GM21515 (cell line): ENCODE data around the gene CNGB1.
"Not testable (repeated sequence)": the region's sequence is repeated elsewhere in the genome, so short reads cannot be mapped to it uniquely, and the experiment has no call there.

Source experiments
- ATAC-seq: cut with Tn5 transposase; IDR thresholded peaks from one replicate; pipeline ENCODE4 v1.9.1; 2021; ENCODE audit not compliant: unreplicated experiment

CNGB1 gene

DNA sequence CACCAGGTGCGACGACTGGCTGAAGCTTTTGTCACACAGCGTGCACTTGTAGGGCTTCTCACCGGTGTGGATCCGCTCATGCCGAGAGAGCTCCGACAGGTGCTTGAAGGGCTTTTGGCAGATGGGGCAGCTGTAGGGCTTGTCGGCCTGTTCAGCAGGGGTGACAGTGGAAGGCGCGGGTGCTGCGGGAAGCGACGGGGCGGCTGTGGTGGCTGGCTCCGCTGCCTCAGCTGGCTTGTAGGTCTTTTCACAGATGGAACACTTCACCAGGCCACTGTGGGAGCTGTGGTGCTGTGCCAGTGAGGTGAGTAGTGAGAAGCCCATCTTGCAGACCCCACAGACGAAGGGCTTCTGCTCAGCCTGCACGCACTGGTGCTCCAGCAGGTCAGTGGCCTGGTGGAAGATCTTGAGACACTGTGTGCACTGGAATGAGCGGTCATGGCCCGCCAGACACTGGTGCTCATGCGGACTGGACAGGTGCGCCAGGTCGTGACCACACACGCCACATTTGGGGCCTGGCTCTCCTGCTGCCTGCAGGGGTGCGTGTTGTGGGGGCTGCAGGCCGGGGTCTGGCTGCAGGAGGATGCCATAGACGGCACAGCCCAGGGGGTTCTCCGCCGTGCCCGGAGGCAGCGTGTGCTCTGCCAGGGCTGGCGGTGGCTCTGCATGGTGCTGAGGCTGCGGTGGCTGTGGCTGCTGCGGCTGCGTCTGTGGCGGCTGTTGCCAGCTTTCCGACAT is 26.8 kb upstream of the CNGB1 start:
- ATAC-seq, result no peak

DNA sequence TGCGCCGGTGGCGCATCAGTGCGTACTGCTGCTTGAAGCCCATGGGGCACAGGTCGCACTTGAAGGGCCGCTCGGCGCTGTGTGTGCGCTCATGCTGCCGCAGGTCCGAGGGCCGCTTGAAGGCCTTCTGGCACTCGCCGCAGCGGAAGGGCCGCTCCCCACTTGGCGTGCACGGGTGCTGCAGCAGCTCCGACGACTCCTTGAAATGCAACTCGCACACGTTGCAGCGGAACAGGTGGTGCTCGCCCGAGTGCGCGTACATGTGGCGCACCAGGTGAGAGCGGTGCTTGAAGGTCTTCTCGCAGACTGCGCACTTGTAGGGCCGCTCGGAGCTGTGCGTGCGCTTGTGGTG is 26.2 kb upstream of the CNGB1 start:
- no peak for ATAC-seq

DNA sequence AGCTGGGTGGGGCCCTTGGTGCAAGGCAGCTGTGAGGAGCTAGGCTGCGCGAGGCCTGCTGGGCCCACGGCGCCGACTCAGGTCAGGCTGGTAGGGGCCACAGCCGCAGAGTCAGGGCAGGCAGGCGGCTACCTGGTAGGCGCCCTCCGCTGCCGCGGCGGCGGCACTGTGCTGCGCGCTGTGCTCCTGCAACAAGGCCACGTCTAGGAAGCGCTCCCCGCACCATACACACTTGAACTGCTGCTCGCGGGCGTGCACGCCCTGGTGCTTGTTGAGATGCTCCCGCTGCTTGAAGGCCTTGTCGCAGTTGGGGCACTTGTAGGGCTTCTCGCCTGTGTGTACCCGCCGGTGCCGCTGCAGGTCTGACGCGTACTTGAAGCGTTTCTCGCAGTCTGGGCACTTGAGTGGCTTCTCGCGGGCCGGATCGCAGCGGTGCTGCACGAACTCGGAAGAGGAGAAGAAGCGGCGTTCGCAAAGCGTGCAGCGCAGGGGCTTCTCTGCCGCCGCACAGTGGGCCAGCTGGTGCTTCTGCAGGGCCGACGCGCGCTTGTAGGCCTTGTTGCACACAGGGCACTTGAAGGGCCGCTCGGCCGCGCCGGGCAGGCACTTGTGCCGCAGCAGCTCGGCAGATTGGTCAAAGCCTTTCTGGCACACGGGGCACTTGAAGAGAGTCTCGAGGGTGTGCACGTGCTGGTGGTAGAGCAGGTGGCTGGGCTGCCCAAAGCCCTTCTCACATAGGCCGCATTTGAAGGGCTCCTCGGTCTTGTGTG is 25.7 kb upstream of the CNGB1 start:
- no peak for ATAC-seq

- no peak for ATAC-seq
These were observed 24.9 kb upstream of the CNGB1 start for GRCh38 chr16:57995721-57996405.

DNA sequence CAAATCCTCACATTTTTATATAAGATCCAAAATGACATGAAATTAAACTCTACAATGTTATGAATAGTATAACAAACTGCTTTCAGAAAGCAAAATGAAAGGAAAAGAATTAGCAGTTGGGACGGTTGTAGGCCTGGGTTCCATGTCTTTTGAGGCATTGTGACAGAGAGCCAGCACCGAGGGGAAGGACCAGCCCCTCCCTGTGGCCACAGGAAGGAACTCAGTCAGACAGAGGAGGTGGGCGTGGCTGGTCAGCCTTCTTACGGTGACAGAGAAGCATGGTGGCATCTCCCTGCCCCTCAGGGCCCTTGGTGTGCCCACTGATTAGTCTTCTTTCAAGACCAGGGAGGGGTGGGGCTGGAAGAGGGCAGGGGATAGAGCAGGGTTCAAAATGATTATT is 23.9 kb upstream of the CNGB1 start:
- ATAC-seq, result no peak

DNA sequence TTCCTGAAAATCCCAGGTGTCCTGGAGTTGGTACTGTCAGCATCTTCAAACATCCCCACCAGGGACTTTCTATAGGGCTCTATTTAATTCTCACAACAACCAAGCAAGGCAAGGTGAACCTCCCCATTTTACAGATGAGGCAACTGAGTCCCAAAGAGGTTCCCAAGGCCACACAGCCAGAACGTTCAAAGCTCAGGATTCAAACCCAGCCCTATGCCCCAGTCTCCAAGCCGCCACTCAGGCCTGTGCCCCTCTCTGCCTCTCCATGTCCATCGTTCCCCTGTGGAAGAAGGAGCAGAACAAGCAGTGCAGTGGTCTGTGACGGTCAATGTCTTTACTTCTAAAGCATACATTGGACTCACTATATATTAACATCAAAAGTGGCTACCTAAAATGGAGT is 23.4 kb upstream of the CNGB1 start:
- ATAC-seq, result no peak

DNA sequence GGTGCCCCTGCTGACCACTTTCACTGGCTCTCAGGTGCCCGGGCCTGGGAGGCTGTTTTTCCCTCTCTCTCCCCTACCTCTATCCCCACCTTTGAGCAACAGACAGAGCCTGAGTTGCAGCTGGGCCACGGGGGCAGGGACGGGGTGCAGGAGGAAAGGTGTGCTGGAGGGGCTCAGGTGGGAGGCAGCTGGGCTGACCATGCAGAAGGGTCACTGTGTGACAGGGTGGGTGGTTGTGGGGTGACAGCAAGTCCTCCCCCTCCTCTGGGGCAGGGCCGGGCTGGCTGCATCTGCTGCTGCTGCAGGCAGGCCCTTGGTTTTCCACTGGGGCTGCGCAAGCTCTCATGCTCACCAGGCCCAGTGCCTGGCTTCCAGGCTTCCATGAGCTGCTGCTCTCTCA is 23.0 kb upstream of the CNGB1 start:
- no peak for ATAC-seq

DNA sequence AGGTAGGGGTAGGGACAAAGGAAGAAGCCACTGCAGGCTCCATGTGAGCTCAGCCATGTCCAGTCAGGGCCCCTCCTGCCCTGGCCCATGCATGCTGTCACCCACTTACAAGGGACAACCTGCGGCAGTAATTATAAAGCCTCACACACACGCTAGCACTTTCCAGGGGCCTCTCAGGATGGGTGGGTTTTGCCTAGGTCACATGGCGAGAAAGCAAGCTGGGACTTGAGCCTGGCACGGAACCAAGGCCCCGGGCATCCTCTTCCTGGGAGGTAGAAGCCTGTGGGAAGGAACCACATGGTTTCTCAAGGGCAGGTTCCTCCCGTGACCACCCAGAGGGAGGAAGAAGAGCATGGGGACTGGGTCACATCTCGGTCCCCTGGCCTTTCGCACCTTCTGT is 22.5 kb upstream of the CNGB1 start:
- ATAC-seq, result no peak

DNA sequence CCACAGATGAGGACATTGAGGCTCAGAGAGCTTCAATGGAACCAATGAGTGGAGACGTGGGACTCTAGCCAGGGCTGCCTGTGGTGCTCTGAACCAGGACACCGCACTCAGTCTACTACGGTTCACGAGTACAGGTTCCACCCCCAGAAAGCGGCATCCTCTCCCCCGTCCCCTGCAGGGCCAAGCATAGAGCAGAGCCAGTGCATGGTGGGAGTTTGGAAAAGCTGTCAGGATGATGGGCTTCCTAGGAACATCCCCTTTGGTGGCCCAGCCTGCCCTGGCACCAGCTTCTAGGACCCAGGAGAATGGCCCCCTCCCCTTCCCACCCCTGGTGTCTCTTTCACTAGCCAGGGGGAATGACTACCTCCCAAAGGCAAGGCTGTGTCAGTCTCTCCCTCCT is 21.2 kb upstream of the CNGB1 start:
- ATAC-seq, result no peak

DNA sequence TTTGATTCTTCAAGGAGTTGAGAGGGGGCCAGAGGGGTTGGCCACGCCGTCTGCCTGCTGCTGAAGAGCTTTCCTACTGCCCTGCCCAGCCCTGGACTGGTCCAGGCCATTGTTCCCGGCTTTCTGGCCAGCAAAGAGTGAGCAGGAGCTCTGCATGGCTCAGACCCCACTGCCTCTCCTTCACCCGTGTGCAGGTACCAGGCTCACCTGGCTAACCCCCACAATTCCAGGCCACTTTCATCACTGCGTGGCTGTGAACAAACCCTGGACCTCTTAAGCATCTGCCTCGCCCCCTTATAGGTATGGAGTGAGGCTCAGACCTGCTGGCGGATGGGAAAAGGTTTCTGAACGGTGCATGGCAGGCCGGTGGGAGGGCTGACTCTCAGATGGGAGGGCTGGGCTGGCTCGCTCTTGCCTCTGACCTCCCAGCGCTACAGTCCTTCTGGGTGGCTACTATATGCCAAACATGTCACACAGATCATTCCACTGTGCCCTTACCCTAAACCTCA is 20.7 kb upstream of the CNGB1 start:
- no peak for ATAC-seq

DNA sequence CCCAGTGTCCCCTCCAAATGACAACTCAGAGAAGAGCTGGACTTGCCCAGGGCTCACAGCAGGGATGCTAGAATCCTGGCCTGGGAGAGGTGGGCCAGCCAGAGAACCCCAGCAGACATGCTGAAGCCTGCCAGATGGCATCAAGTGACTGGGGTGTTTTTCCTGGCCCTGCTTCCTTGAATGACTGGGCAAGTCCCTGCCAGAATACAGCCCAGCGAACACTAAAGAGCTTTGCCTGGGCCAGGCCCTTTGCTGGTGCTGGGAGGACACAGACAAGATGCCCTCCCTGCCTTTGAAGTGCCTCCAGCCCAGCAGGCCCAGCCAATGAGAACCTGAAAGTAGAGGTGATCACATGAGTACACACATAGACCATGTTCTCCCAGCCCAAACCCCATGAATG is 18.0 kb upstream of the CNGB1 start:
- no peak for ATAC-seq

DNA sequence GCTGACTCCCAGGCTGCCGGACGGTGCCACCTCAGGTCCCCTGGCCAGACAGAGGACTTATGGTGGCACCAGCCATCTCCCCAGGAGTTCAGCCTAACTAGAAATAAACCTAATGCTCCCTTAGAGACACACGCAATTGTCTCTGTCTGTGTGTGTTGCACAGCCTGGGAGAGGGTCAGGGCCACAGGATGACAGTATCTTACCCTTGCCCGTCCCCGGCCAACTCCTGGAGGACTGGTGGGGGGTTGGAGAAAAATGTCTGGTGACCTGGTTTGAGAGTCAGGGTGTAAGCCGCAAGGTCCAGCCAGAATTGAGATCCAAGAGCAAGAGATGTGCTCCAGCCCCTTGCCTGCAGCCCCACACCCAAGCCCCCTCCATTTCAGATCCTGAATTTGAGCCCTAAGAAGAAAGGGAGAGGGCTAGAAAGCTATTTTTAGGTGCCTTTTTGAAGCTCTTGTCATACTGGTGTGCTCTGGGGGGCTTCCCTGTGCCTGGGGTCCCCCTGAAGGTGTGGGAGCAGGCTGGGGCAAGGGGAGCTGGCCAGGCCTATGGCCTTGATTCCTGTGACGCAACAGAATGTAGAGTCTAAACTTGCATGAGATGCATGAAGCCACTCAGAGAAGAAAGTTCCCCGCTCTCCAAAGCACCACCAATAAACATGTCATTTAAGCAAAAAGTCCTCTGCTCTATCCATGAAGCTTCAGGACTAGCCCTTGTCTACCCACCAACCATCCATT is 16.7 kb upstream of the CNGB1 start:
- ATAC-seq, result no peak

- no peak for ATAC-seq
These were observed 15.3 kb upstream of the CNGB1 start for GRCh38 chr16:57986196-57986595.

- ATAC-seq, result no peak
These were observed 14.6 kb upstream of the CNGB1 start for GRCh38 chr16:57985204-57986181.

DNA sequence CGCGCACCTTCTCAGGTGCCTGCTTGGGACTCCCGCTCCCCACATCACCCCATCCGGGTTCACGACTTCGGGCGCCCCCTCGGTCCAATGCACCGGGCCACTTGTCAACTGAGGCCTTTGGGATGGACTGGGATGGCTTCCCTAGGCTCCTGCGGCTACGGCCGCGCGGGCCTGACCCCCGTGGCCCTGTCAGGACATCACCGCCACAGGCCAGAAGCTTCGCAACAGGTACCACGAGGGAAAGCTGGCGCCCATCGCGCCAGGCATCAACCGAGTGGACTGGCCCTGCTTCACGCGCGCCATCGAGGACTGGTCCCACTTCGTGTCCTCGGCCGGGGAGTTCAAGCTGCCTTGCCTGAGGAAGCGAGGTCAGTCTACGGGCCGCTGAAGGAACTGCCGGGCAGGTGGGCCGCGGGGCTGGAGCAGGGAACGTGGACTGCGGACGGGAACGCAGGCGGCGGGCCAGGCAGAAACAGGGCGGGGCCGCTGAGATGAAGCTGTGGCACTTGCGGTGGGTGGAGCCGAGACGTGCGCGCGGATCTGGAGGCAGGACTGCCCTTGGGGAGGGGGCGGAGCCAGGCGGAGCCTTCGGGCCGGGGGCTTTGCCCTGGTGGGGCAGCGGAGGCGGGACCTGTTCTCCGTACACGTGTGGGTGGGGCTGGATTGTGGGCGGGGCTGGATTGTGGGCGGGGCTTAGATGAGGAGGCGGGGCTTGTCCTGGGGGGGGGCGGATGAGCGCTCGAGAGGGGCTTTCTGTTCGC is 13.7 kb upstream of the CNGB1 start:
- ATAC-seq, result no peak

DNA sequence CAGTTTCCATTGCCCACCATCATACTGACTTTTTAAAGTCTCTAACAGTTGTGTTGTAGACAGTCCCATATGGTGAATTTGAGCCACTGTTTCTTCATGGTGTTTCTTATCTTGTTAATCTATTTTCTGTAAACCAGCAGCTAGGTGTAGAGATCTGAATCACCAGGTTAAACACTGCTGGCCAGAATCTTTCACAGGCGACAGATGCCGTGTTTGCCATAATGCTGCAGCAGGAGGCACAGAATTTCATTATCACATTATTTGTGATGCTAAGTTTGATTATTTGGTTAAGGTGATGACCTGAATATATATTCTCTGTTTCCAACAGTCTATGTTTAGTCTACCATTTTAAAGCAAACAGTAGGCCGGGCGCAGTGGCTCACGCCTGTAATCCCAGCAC is 11.5 kb upstream of the CNGB1 start:
- ATAC-seq, result no peak

DNA sequence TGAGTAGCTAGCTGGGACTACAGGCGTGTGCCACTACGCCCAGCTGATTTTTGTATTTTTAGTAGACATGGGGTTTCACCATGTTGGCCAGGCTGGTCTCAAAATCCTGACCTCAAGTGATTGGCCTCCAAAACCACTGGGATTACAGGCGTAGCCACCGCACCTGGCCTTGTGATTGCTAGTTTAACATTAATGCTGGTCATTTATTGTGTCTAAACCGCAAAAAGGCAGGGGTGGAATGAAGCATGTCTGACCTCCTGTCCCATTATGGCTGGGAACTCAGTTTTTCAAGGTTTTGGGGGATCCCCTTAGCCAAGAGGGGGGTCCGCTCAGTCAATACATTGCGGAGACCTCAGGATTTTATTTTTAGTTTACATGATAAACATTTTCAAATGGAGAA is 10.7 kb upstream of the CNGB1 start:
- ATAC-seq, result no peak

DNA sequence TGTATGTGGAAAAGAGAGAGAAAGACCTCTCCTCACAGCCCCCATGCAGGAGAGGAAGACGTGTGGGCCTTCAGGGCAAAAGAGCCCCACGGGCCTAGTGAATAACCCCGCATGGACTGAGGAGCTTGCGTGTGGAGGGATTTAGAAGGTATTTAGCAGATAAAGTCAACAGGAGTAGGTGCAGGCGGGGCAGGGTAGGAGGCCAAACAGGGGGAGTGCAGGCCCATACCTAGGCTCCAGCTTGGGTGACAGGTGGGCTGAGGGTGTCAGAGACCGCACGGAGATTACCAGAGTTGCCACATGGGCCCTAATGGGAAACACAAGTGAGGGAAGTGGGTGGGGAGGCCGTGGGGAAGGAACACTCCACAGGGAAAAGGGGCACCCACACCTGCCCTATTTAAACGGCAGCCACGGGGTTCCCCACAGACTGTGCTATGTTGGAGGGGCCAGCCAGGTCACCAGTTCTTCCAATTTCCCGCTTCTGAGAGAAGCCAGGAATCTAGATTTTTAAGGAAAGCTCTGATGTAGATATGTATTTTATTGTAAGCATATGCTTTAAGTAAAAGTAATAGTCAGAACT is 8.2 kb upstream of the CNGB1 start:
- no peak for ATAC-seq

DNA sequence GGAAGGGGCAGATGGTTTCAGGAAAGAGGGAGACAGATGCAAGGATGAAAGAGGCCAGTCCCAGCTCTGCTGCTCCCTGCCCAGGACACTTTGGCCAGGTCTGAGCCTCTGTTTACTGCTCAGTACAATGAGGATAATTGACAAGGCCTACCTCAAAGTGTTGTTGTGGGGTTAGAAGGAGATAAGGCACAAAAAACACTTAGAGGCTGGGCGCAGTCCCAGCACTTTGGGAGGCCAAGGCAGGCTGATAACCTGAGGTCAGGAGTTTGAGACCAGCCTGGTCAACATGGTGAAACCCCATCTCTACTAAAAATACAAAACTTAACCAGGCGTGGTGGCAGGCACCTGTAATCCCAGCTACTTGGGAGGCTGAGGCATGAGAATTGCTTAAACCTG is 7.1 kb upstream of the CNGB1 start:
- not testable (repeated sequence) for ATAC-seq
